Measurements from ENCODE around the gene GRAMD2B. TPM values are rescaled to one million over a fixed set of nuclear protein-coding genes. Genes with fewer than 3 reads are reported as not detected.
"Not testable (repeated sequence)": the region's sequence is repeated elsewhere in the genome, so short reads cannot be mapped to it uniquely, and the experiment has no call there.

GRAMD2B gene
- total RNA-seq, 1 donor from 2014 or later: 10.7 TPM

DNA sequence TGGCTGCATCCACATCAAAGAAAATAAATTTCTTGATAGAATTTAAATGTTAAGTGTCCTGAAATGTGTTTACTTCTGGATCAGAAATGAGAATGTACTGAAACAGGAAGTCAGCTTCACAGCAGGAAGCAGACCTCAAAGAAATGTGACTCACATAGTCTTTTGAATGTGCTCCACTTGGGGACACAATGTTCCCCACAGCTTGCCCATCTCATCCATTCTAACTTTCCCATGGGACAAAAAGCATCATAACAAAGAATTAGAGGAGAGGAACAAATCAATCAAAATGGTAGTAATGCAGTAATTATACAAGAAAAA lies 85.7 kb downstream of the GRAMD2B start:
- DNase-seq (ENCODE audit: low spot score): no peak

- DNase-seq (ENCODE audit: low spot score): no peak
These were observed 86.1 kb downstream of the GRAMD2B start for GRCh38 chr5:126509339-126509738.

DNA sequence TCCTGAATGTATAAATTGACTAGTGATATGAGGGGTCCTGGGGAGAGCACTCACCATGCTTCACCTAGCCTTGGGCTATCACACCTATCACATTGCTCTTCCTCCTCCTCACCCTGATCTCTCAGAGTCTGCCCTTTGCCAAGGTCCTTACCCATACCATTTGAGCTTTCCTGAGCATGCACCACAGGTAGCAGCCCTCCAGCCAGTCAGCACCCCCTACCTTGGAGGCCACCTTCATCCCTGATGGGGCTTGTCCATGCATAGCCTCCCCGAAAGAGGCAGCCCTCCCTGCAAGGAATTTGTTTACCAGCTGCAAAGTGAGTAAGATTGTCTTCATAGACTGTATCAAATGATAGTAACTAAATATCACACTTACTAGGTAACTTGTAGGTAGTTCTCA lies 88.8 kb downstream of the GRAMD2B start:
- DNase-seq (ENCODE audit: low spot score): no peak

DNA sequence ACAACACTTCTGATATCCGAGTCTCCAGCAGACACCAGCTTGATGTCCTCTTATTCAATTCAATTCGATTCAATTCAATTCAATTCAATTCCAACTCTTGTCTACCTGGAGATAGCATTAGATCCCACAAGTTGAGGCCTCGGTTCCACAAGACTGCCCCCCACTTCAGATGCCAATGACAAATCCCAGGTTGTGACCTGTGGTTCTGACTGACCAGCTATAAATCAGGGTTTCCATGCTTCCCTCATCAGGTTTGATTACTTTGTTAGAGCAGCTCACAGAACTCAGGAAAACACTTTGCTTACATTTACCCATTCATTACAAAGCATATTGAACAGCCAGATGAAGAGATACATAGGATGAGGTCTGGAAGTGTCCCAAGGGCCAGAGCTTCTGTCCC lies 89.2 kb downstream of the GRAMD2B start:
- no peak for DNase-seq (ENCODE audit: low spot score)

DNA sequence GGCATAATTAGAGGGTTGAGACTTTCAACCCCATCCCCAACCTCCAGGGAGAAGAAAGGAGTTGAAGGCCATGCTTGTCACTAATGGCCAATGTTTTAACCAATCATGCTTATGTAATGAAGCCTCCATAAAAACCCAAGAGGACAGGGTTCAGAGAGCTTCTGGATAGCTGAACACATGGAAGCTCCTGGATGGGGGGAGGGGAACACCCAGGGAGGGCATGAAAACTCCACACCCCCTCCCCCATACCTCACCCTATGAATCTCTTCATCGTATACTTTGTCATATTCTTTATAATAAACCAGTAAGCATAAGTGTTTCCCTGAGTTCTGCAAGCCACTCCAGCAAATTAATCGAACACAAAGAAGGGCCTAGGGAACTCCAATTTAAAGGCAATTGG lies 90.1 kb downstream of the GRAMD2B start:
- DNase-seq (ENCODE audit: low spot score): no peak

DNA sequence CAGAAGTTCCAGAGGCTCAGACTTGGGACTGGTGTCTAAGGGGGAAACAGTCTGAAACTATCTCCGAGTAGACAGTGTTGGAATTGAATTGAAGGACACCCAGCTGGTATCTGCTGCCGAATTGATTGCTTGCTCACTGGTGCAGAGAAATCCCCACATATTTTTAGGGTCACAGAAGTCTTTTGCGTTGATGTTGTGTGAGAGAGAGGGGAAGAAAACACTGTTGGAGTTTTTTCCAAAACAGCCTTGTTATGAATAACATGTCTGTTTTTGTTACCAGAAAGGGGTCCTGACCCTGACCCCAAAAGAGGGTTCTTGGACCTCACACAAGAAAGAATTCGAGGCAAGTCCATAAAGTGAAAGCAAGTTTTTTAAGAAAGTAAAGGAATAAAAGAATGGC lies 90.5 kb downstream of the GRAMD2B start:
- no peak for DNase-seq (ENCODE audit: low spot score)

DNA sequence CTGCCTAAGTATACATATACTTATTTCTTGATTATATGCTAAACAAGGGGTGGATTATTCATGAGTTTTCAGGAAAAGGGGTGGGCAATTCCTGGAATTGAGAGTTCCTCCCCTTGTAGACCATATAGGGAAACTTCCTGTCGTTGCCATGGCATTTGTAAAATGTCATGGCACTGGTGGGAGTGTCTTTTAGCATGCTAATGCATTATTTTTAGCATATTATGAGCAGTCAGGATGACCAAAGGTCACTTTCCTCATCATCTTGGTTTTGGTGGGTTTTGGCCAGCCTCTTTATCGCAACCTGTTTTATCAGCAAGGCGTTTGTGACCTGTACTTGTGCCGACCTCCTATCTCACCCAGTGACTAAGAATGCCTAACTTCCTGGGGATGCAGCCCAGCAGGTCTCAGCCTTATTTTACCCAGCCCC lies 90.9 kb downstream of the GRAMD2B start:
- no peak for DNase-seq (ENCODE audit: low spot score)

DNA sequence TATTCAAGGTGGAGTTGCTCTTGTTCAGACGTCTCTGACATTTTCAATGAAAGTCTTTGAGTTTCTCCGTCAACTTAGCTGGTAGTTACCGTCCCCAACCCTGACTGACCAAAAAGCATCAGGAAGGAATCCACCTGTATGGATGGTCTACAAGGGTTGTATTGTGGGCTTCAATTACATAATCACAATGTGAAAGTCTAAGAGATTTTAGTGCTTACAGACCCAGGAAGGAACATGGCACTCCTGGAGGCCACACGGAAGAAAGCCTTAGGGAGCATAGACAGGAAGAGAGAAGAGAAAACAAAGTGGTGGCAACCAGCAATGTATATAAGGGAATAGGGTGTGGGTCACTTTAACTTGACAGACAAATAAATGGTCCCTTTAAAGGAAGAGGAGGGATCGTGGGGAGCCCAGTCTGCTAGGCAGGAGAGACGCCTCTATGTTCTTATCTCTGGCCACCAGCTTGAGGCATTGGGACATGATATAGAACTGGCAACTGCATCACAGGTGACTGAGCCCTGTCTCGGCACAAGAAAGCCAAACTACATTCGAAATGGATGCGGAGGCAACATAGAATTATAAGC lies 91.4 kb downstream of the GRAMD2B start:
- no peak for DNase-seq (ENCODE audit: low spot score)

DNA sequence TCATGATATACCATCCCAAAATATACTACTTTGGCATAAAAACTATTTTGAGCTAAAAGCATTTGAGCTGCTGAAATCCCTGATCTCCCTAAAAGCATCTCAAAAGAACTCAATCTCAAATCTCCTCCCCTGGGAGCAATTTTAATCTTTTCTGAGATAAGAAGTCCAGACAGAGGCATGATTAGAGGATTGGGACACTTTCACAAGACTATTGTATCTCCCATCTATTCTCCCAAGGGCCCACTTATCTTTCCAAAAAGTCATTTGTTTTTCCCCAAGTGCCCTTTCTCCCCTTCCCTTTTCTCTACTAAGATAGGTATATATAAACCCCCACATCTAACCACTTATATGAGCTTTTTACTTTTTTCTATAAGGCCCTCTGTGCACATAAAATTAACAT lies 92.1 kb downstream of the GRAMD2B start:
- no peak for DNase-seq (ENCODE audit: low spot score)

DNA sequence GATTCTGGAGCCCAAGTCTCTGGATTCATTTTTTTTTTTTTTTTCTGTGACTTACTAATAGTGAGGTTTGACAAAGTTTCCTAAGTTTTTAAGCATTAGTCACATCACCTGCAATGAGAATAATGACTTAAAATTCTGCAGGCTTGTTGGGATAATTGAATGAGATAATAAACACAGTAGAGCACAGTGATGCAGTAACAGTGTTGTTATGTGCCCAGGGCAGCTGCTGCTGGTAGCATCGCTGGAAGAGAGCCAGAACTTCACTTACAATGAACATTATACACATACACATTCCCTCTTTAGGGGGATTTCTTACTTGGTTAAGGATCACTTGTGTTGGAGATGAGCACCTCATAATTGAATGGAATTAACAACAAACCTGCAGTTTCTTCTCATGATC lies 92.9 kb downstream of the GRAMD2B start:
- DNase-seq (ENCODE audit: low spot score): no peak

DNA sequence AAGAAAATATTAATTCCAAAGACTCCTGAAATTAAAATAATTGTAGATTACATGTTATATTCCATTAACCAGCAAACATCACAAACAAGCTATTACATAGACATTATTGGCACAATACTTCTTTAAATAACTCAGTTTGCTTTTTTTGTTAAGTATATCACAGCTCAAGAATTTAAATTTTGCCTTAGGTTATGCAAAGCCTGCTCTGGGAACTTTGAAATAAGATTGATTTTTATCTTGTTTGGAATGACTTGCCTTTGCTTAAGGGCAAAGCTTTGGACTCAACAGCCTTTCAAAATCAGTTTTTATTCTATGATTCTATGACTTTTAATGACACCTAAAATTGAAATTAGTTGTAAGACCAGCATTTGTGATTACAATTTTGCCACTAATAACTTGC lies 93.6 kb downstream of the GRAMD2B start:
- DNase-seq (ENCODE audit: low spot score): no peak

DNA sequence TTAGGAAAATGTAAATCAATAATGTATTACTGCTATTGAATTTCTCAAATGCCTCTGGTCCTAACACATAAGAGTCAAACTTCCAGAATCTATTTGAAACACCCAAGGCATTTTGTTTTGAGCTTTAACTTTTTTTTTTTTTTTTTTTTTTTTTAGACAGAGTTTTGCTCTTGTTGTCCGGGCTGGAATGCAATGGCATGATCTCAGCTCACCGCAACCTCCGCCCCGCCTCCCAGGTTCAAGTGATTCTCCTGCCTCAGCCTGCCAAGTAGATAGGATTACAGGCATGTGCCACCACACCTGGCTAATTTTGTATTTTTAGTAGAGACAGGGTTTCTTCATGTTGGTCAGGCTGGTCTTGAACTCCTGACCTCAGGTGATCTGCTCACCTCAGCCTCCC lies 96.0 kb downstream of the GRAMD2B start:
- not testable (repeated sequence) for DNase-seq (ENCODE audit: low spot score)

DNA sequence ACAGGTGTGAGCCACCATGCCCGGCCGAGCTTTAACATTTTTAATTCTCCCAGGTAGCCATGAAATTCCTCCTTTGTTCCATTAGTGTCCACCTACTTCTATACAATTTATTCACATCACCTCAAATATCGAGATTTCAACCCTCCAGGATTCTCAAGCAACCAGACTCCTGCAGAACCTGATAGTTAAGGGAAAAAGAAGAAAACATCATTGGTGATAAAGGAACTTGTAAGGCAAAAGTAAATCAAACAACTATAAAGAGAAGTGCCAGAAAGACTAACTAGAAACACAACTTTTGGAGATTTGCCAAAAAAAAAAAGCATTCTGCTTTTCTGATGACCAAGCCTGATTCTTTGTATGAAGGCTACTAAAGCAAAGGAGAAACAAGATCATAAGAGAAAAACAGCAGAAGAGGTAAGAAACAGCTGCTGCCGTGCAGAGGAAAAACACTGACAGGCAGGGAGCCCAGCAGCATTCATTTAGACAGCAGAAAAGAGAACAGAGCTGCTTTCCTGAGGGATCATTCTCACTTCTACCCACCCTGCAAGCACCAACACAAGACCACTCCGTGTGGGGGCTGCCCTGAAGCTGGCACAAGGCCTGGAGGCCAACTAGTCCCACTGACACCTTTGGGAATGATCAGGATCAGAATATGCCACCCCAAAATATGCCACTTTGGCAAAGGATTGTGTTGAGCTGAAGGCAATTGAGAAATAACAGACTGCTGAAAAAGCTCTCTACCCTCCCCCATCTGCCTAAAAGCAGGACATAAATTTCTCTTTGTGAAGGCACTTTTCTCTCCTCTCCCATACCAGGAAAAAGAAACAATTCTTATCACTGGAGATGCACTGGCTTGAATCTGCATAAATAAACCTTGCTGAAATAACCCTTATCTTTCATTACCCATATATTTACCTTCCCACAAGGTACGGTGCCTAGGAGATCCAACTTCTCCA lies 96.7 kb downstream of the GRAMD2B start:
- no peak for DNase-seq (ENCODE audit: low spot score)

DNA sequence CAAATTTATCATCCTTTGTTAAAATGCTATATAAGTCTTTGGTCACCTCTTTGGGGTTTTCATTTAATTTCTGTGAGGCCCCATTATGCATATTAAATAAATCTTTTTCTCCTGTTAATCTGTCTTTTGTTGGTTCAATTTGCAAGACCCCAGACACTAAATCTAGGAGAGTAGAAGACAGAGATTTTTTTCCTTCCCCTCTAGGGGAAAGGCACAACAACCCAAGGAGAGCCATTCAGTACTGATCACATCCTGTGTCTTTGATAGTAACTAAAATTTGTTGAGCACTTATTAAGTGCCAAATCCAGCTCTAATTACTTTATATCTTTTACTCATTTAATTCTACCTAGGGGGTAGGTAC lies 97.4 kb downstream of the GRAMD2B start:
- no peak for DNase-seq (ENCODE audit: low spot score)

DNA sequence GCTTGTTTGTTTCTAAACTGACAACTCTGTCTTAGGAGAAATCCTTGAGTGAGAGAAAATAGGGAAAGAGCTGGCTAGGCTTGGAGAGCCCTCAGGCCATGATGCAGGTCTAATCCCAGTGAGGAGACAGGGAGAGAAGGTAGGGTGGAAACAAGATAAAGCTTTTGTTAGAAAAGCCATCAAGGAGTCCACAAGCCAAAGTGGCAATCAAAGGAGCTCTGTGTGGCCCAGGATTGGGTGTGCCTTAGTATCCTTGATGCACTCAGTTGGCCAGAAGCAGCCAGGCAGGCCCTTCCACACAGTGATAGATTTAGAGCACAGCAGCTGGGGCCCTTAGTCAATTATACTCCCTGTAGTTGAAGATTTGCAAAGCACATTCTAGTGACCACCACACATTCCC lies 97.9 kb downstream of the GRAMD2B start:
- no peak for DNase-seq (ENCODE audit: low spot score)

- DNase-seq (ENCODE audit: low spot score): no peak
These were observed 100.8 kb downstream of the GRAMD2B start for GRCh38 chr5:126523818-126524510.

DNA sequence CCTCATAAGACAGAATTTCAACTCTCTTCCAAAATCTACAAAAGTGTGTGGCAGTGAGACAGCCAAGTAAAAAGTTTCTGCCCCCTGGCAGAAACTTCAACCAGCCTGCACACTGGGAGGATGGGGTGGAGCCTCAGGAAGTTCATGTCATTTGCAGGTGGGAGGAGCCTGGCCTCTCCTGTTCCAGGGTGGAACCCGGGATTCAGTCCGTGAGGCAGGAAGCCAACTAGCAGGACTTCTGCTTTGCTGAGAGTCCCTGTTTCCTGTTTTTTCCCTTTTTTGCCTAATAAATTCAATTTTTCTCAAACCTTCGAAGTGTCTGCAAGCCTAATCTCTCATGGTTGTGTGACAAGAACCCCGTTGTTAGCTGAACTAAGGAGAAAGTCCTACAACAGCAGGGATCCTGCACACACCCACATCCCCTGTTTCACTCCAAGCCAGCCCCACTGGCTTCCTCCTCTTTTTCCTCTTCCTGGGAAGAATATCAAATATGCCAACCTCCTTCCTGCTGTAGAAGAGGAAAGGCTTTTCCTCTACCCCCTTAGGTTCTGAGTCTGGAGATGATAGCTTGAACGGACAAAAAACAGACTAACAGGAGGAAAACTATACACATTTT lies 102.5 kb downstream of the GRAMD2B start:
- DNase-seq (ENCODE audit: low spot score): no peak

GRCh38 chr5:126526493-126526892 lies 103.3 kb downstream of the GRAMD2B start:
- no peak for DNase-seq (ENCODE audit: low spot score)

DNA sequence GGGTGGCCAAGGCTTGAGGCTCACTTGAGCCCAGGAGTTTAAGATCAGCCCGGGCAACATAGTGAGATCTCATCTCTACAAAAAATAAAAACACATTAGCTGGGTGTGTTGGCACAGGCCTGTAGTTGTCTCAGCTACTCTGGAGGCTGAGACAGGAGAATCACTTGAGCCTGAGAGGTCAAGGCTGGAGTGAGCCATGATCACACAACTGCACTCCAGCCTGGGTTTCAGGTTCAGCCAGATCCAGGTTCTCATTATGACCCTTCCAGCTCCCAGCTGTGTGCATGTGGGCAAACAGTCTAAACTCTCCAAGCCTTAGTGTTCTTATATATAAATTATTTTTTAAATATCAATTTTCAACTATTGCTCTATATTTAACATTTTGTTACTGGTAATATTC lies 103.9 kb downstream of the GRAMD2B start:
- DNase-seq (ENCODE audit: low spot score): no peak

- DNase-seq (ENCODE audit: low spot score): no peak
These were observed 104.7 kb downstream of the GRAMD2B start for GRCh38 chr5:126527892-126528291.

DNA sequence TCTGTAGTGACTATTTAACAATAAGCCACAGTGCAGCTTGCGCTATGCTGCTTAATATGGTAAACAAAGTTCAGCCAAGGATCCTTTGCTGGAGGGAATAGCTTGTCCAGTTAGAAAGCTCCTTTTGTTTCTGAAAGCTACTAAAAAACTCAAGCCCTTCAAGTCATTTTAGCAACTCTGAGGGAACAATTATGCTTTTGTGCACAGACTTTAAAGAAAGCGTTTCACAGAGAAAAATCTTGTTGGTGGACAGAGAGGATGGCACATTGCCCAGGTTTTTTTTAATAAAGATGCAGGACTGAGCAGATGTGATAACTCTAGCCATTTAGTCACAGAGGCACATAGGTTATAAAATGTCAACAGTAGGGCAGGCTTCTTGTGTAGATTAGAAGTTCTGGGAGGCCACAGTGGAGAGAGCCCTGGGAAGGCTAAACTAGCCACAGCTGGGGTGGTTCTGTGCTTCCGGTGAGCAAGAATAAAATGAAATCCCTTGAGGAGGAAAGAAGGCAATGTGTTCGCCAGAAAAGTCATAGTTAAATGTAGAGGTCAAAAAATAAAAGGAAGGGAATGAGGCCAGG lies 108.4 kb downstream of the GRAMD2B start:
- DNase-seq (ENCODE audit: low spot score): no peak

DNA sequence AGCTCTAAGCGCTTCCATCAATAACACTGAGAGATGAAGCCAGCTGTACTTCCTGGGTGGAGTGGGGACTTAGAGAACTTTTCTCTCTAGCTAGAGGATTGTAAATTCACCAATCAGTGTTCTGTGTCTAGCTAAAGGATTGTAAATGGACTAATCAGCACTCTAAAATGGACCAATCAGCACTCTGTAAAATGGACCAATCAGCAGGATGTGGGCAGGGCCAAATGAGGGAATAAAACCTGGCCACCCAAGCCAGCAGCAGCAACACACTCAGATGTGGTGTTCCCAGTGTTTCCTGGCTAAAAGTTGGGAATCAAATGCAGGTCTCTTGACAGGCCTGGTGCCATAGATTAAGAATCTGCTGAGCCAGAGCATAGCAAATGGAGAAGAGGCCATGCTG lies 111.3 kb downstream of the GRAMD2B start:
- DNase-seq (ENCODE audit: low spot score): no peak
